Glomerular endothelial cell (primary cell): ENCODE data around the gene ST6GAL2. TPM values are rescaled to one million over a fixed set of nuclear protein-coding genes. Genes with fewer than 3 reads are reported as not detected.

ENCODE experiments used
- DNase-seq: peaks from one replicate; pipeline ENCODE4 v3.0.0-alpha.2; 2011; ENCODE audit warnings: low read depth, low spot score; ENCODE audit errors: extremely low read depth
- total RNA-seq: library from RNA; depleted of rRNA; stranded (reverse); fragments of >200 nt; gene quantifications from 2 replicates; pipeline ENCODE4 v1.2.3, GENCODE V29; 2015

The ST6GAL2 gene
- total RNA-seq, 1 donor from 2014 or later: 17.4 TPM

DNA sequence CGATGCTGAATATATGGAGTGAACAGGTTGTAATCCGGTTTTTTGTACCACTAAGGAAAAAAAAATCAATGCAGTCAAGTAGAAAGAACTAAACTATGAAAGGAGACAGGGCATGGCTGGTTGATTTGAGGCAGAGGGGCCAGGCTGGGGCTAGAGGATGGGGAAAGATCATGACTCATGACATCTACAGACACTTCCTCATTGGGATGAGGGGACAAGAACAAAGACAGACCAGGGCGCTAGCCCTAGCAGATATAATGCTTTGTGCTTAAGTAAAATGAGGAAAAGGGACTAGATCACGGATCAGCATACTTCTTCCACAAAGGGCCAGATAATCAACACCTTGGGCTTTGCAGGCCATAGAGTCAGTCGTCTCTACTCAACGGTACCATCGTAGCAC lies 55.8 kb downstream of the ST6GAL2 start:
- no peak for DNase-seq

DNA sequence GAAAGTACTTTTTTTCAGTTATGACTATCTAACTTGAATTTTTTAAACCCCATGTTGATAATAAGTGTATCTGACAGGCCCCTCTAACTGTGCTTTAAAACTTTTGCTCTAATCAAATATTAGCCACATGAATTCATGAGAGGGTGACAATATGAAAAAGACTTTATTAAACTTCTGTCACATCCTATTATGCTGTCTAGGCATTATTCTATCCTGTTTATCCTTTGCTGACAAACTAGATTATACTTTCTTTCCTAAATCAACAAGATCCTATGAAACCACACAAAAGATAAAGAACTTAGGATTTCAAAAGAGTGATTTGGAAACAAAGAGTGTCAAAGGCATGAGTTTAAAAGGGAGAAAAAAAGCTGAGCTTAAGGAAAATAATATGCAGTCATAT lies 57.8 kb downstream of the ST6GAL2 start:
- DNase-seq: no peak

DNA sequence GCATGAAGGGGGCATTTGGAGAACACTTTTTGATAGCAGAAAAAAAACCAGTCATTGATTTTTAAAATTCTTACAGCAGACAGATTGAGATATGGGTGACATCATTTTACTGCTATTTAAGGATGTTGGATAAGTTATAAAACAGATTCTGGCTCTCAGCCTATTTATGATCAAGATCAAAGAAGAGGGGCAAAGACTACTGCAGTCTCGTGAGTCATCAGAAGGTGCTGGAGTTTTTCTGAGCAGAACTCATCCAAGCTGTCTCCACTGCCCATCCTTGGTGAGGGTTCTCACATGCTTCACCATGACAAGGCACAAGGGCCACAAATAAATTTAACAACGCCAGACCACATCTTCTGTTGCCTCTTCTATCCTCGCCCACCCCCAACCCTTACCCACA lies 58.8 kb downstream of the ST6GAL2 start:
- DNase-seq: no peak

DNA sequence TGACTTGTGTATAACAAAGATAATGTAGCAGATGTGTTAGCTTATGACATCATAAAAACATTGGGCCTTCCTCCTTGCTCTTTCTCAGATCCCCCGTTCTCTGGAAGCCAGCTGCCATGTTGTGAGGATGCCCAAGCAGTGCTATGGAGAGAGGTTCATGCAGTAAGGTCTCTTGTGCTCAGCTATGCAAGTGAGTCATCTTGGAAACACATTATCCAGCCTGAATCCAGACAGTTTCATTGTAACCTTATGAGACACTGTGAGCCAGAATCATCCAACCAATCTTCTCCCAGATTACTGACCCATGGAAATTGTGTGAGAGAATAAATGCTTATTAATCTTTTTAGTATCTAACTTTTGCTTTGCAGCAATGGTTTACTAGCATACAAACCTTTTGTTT lies 60.8 kb downstream of the ST6GAL2 start:
- DNase-seq: no peak

DNA sequence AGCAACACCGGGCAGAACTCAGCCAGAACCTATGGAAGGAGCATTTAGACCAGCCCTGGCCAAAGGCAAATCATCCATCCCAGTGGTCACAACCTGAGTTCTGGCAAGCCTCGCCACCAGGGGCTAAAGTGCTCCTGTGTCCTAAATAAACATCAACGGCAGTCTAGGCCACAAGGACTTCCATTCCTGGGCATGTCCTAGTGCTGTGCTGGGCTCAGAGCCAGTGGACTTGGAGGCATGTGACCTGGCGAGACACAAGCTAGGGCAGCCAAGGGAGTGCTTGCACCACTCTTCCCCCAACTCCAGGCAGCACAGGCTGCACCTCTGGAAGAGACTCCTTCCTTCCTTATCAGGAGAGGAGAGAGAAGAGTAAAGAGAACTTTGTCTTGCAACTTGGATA lies 69.0 kb downstream of the ST6GAL2 start:
- no peak for DNase-seq

GRCh38 chr2:106812841-106813240 lies 73.1 kb downstream of the ST6GAL2 start:
- DNase-seq: no peak

DNA sequence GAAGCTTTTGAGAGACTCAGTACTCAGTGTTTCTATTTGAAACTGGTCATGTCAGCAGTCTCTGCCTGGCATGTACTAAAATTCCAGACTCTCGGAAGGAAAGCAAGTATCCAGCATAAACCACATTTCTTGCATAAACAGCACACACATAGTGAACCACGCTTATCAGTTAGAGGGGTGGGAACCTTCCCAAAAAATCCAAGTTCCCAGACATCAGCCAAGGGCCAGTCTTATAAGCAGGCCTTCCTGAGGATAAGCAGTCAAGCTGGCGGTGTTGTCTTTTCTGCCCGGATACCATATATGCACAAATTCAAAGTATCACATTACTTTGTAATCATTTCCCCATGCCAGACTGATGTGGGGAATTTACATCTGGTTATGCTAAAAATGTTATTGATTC lies 73.6 kb downstream of the ST6GAL2 start:
- no peak for DNase-seq

DNA sequence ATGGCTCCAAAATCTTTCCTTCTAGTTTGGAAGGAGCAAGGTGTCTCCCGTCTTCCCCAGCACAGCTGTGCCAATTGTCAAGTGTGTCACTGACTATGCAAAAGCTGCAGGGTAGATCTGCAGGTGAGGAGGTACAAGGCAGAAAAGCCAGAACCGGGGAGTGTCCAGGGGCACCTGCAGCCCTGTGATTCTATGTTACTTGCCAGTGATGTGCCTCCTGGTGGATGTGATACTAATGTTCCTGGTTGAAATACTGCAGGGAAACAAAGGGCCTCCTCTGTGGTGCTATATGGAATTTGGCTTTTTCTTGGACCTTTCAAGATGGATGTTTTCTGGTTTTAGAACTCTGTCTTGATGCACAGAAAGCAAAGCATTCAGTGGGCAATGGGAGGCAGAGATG lies 80.3 kb downstream of the ST6GAL2 start:
- no peak for DNase-seq

DNA sequence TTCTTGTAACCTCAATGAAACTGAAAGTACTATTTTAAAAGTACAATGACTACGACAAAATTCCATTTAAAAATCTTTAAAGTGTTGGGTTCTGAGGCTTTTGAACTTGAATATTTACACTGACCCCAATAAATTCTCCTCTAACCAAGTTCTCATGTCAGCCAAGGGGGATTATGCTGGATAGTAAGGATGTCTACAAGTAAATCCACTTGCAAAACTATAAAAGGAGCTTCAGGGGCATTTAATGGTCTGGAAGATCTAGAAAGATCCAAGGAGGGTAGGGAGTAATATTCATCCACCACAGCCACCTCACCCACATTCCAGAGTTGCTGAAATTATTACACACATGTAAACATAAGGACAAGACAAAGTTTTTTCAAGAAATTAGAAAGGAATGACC lies 81.8 kb downstream of the ST6GAL2 start:
- no peak for DNase-seq

DNA sequence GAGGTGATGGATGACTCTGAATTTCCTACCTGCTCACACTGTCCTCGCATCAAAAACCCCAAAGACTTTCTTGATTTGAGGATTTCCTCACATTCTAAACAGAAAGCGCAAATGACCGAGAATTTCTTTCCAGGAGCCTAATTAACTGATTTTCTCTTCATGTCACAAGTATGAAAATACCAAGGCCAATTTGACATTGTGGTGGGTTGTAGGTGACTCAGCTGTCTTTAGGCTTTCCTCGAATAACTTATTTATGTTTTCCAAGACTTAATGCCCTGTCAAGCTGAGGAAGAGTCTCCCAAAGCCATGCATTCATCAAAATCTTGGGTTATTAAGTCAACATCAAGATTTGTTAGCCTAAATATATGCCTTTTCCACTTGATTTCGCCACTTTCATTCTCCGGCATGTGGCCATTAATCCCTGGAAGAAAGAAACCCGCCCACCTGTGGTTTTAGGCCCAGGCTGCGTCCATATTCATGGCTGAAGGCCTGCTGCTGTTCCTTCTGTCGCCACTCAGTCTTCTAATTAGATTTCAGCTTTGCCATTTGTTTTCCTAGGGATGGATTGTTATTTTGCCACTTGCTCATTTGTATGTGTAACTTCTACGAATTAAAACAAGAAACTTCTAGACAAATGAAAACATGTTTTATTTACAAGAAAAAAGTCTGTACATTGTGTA lies 84.9 kb downstream of the ST6GAL2 start:
- no peak for DNase-seq

GRCh38 chr2:106800180-106800579 lies 85.8 kb downstream of the ST6GAL2 start:
- DNase-seq: no peak

- no peak for DNase-seq
Measured at GRCh38 chr2:106798826-106799552, 87.0 kb downstream of the ST6GAL2 start.

- DNase-seq: no peak
Measured at GRCh38 chr2:106797494-106797893, 88.5 kb downstream of the ST6GAL2 start.

DNA sequence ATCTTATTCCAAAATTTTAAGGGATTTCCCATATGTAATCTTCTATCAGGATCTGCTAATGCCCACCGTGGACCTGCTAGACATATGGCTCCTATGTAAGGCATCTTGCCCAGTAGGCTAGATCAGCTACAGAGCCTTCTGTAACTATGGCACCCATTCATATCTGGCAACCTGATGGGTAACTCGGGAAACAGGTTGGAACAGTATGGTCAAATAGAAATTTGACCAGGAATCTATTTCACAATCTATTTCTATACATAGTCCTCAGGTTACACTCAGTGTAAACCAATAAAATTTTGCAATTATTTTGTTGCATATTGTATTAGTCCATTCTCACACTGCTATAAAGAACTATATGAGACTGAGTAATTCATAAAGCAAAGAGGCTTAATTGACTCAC lies 93.3 kb downstream of the ST6GAL2 start:
- no peak for DNase-seq

- DNase-seq: no peak
Measured at GRCh38 chr2:106789185-106789584, 96.8 kb downstream of the ST6GAL2 start.

- DNase-seq: no peak
Measured at GRCh38 chr2:106782681-106783080, 103.3 kb downstream of the ST6GAL2 start.

- DNase-seq: no peak
Measured at GRCh38 chr2:106781196-106781595, 104.8 kb downstream of the ST6GAL2 start.

DNA sequence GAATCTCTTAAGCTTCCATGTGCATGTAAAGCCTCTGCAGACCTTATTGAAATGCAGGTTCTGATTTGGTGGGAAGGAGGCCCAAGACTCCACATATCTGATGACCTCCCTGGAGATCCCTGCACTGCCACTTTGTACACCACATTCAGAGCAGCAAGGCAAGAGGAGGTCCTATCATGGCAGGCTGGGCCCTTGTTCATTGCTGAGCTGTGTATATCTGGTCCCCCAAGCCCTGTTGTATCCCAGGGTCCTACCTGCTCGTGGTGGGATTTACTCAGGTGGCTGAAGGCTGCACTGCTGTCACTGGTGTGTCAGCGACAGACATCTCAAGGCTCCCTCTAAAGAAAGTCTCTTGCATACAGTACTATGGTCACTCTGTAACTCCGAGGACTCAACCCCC lies 114.2 kb downstream of the ST6GAL2 start:
- DNase-seq: no peak

- no peak for DNase-seq
Measured at GRCh38 chr2:106770986-106771385, 115.0 kb downstream of the ST6GAL2 start.

GRCh38 chr2:106764614-106765013 lies 121.4 kb downstream of the ST6GAL2 start:
- no peak for DNase-seq

GRCh38 chr2:106759966-106760365 lies 126.0 kb downstream of the ST6GAL2 start:
- no peak for DNase-seq

DNA sequence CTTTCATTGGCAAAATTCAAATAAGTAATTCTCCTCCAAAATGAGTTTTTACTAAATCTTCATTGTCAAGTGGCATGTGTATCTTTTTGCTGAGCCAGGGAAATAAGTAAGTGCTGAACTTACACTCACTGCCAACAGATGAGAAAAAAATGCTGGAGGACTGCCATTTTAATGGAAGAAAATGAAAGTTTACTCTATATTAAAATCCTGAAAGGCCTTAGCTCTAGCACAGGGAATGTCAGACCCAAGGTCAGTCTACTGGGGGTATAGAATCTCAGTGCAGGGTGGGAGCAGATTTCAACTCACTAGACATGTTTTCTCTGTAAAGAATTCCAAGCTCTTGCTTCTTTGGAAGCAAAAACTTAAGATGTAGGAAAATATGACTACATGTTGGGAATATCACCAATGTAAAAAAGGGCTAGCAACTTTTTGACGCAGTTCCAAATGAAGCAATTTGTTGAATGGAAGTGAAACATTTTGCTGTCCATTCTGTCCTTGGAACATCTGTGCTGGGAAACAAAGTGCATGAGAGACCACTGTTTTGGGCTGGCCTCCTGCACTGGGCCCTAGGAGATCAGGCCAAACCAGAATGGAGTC lies 127.0 kb downstream of the ST6GAL2 start:
- DNase-seq: no peak
